ENCODE data around the gene CCDC89. TPM values are rescaled to one million over a fixed set of nuclear protein-coding genes. Genes with fewer than 3 reads are reported as not detected.
A peak's percentile ranks its signal among the peaks of the same experiment; 100 is the strongest.

Gene CCDC89
- total and polyA plus RNA-seq, 9 of the 15 experiments (the other 6 are each of a cell fraction or from before 2014, with no cell fraction given) = 0.07 to 0.09 TPM; not detected in 7

DNA sequence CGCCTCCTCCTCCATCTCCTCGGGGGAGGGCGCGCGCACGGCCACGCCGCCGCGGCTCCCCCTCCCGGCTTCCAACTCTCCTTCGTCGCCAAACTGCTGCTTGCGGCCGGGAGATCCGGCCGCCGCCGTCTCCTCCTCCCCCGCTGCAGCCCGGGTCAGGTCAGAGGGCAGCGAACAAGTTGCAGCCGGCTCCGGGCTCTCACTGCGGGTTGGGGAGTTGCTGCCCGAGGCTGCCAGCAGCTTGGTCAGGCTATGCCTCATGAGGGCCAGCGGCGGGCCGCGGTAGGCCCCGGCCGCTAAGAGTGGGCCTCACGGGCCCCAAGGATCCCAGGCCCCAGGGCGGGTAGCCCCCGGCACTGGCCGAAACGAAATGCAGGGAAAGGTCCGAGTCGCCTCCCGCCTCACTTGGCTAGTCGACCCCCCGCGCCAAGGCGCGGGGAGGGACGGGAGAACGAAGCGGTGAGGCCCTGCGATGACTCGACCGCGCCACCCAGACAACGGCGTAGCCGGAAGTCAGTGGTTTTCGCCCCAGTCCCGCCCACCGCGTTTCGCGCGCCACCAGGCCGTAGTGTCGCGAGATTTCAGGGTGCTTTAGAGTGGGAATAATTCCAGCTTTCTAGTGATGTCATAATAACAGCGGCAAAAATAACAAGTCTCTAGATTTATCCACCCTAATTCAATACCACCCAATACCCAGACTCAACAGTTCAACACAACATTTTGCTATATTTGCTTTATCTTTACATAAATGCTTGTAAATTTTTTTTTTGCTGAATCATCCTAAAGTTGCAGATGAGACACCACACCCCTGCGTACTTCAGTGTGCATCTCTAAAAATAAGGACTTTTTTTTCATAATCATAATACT lies 21.1 kb downstream of the CCDC89 start, which contains the start of gene CREBZF (continued):
- TF ChIP-seq CBFA2T3 (IDR thresholded peaks at IDR 0.05) (peak; percentile 44; the same call in 1 of the 2 replicates), ZNF551 (CRISPR knock-in tag; IDR thresholded peaks at IDR 0.05) (no peak), MYNN (IDR thresholded peaks at IDR 0.05) (0 out of 2 replicates have a peak, but pooled peaks have one; percentile 35), MYNN (CRISPR knock-in tag; IDR thresholded peaks at IDR 0.05) (no peak), RBBP5 (IDR thresholded peaks at IDR 0.05; ENCODE audit: borderline replicate concordance, insufficient read depth, low read length, poor library complexity, severe bottlenecking) (peak; percentile 83), NR1H2 (CRISPR knock-in tag; IDR thresholded peaks at IDR 0.05) (peak; percentile 65; the same call in 1 of the 2 replicates), MAFK (IDR thresholded peaks at IDR 0.05; ENCODE audit: low read length) (peak; percentile 97), SMARCE1 (IDR thresholded peaks at IDR 0.05) (peak; percentile 62; the same call in 1 of the 2 replicates), GABPB2 (CRISPR knock-in tag; conservative IDR thresholded peaks at IDR 0.05) (no peak), BACH1 (tag; IDR thresholded peaks at IDR 0.05) (peak; percentile 95)
- TF ChIP-seq, protein P1, sequence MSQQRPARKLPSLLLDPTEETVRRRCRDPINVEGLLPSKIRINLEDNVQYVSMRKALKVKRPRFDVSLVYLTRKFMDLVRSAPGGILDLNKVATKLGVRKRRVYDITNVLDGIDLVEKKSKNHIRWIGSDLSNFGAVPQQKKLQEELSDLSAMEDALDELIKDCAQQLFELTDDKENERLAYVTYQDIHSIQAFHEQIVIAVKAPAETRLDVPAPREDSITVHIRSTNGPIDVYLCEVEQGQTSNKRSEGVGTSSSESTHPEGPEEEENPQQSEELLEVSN (IDR thresholded peaks at IDR 0.05; ENCODE audit: borderline replicate concordance in 1 of 2, extremely low read depth in 1 of 2, insufficient read depth in 1 of 2, insufficient read length in 1 of 2, low read depth in 1 of 2, low read length in 1 of 2, poor library complexity in 1 of 2, severe bottlenecking in 1 of 2) = peak; percentile 71 to 76
- TF ChIP-seq, protein P2, sequence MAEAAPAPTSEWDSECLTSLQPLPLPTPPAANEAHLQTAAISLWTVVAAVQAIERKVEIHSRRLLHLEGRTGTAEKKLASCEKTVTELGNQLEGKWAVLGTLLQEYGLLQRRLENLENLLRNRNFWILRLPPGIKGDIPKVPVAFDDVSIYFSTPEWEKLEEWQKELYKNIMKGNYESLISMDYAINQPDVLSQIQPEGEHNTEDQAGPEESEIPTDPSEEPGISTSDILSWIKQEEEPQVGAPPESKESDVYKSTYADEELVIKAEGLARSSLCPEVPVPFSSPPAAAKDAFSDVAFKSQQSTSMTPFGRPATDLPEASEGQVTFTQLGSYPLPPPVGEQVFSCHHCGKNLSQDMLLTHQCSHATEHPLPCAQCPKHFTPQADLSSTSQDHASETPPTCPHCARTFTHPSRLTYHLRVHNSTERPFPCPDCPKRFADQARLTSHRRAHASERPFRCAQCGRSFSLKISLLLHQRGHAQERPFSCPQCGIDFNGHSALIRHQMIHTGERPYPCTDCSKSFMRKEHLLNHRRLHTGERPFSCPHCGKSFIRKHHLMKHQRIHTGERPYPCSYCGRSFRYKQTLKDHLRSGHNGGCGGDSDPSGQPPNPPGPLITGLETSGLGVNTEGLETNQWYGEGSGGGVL (CRISPR knock-in tag; IDR thresholded peaks at IDR 0.05) = no peak
- TF ChIP-seq, protein P3, sequence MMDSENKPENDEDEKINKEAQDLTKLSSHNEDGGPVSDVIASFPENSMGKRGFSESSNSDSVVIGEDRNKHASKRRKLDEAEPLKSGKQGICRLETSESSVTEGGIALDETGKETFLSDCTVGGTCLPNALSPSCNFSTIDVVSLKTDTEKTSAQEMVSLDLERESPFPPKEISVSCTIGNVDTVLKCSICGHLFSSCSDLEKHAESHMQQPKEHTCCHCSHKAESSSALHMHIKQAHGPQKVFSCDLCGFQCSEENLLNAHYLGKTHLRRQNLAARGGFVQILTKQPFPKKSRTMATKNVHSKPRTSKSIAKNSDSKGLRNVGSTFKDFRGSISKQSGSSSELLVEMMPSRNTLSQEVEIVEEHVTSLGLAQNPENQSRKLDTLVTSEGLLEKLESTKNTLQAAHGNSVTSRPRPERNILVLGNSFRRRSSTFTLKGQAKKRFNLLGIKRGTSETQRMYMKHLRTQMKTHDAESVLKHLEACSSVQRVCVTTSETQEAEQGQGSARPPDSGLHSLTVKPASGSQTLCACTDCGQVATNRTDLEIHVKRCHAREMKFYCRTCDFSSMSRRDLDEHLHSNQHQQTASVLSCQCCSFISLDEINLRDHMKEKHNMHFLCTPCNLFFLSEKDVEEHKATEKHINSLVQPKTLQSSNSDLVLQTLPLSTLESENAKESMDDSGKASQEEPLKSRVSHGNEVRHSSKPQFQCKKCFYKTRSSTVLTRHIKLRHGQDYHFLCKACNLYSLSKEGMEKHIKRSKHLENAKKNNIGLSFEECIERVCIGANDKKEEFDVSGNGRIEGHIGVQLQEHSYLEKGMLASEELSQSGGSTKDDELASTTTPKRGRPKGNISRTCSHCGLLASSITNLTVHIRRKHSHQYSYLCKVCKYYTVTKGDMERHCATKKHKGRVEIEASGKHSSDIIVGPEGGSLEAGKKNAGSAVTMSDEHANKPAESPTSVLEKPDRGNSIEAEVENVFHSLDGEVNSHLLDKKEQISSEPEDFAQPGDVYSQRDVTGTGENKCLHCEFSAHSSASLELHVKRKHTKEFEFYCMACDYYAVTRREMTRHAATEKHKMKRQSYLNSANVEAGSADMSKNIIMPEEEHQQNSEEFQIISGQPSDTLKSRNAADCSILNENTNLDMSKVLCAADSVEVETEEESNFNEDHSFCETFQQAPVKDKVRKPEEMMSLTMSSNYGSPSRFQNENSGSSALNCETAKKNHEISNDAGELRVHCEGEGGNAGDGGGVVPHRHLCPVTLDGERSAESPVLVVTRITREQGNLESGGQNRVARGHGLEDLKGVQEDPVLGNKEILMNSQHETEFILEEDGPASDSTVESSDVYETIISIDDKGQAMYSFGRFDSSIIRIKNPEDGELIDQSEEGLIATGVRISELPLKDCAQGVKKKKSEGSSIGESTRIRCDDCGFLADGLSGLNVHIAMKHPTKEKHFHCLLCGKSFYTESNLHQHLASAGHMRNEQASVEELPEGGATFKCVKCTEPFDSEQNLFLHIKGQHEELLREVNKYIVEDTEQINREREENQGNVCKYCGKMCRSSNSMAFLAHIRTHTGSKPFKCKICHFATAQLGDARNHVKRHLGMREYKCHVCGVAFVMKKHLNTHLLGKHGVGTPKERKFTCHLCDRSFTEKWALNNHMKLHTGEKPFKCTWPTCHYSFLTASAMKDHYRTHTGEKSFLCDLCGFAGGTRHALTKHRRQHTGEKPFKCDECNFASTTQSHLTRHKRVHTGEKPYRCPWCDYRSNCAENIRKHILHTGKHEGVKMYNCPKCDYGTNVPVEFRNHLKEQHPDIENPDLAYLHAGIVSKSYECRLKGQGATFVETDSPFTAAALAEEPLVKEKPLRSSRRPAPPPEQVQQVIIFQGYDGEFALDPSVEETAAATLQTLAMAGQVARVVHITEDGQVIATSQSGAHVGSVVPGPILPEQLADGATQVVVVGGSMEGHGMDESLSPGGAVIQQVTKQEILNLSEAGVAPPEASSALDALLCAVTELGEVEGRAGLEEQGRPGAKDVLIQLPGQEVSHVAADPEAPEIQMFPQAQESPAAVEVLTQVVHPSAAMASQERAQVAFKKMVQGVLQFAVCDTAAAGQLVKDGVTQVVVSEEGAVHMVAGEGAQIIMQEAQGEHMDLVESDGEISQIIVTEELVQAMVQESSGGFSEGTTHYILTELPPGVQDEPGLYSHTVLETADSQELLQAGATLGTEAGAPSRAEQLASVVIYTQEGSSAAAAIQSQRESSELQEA (IDR thresholded peaks at IDR 0.05; ENCODE audit: low read depth) = no peak
